ENCODE data around the gene GOLGA6A. TPM values are rescaled to one million over a fixed set of nuclear protein-coding genes. Genes with fewer than 3 reads are reported as not detected.
"Not testable (repeated sequence)": the region's sequence is repeated elsewhere in the genome, so short reads cannot be mapped to it uniquely, and the experiment has no call there.

The GOLGA6A gene
- total and polyA plus RNA-seq, 2 of the 8 experiments (the other 6 are each of a cell fraction or from before 2014, with no cell fraction given) = 0.80 to 1.0 TPM

DNA sequence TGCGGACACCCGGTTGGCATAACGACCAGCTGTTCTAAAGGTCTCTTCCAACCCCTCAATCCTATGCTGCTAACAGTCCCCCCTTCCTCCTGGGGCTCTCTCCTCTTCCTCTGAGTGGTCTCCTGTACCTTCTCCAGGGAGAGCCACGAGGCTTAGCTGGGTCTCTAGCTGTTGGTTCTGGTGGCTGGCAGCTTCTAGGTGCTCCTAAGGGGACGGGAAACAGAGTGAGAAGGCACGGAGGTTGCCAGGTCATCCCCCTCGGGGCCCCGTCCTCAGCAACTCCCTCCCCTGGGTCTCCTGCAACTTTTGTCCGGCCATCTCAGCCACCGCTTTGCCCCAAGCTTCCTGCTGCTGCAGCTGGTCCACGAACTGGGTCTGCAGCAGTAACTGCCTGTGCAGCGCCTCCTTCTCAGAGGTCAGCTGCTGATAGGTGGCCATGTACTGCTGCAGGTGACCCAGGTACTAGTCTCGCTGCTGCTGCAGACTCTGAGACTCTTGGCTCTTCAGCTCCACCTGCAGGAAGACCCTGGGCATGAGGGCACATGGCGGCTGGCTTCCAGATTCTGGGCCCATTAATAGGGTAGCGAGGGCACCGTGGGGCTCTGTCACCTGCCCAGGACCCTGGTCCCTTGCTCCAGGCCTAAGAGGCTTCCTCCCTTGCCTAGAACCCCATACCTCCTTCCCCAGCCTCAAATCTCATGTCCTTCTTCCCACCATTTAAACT, 9.6 kb downstream of the GOLGA6A start:
- H3K23ac ChIP-seq (ENCODE audit: insufficient read length); H2BK120ac ChIP-seq (replicated peaks; ENCODE audit: low read depth, low read length); H3K4me2 ChIP-seq (ENCODE audit: insufficient read depth in 1 of 2, low read depth in 2 of 2, low read length in 2 of 2); H4K8ac ChIP-seq (ENCODE audit: extremely low read depth, insufficient read depth, low read length); CTCF ChIA-PET (ENCODE audit: partially characterized antibody); H2BK5ac ChIP-seq (ENCODE audit: low read depth, low read length); H3K23me2 ChIP-seq (ENCODE audit: low read depth, low read length); H4K20me1 ChIP-seq (replicated peaks in 1 of 2; ENCODE audit: control insufficient read depth in 1 of 2, insufficient read depth in 2 of 2, low read length in 2 of 2); H3K9me3 ChIP-seq (ENCODE audit: insufficient read depth in 2 of 2, low read depth in 1 of 2, low read length in 1 of 2); H2BK20ac ChIP-seq (ENCODE audit: low read length); H3K79me2 ChIP-seq (ENCODE audit: control insufficient read depth in 1 of 2, insufficient read depth in 2 of 2, low read length in 2 of 2); H4K5ac ChIP-seq (ENCODE audit: insufficient read length, low read depth, low read length); H4K91ac ChIP-seq (replicated peaks; ENCODE audit: insufficient read length, low read length); H2BK12ac ChIP-seq (ENCODE audit: low read depth, low read length); H3K14ac ChIP-seq (ENCODE audit: insufficient read length); H3K36me3 ChIP-seq (ENCODE audit: control insufficient read depth in 2 of 4, insufficient read depth in 4 of 4, low read length in 3 of 4); H3K4me1 ChIP-seq (replicated peaks in 1 of 4; ENCODE audit: control insufficient read depth in 3 of 4, insufficient read depth in 4 of 4, low read length in 3 of 4); H3K4ac ChIP-seq (replicated peaks; ENCODE audit: insufficient read length, low read depth, low read length); H2AFZ ChIP-seq (ENCODE audit: low read length); H2AK5ac ChIP-seq (ENCODE audit: low read depth, low read length); H3K79me1 ChIP-seq (ENCODE audit: low read depth, low read length); H3K9ac ChIP-seq (replicated peaks in 1 of 4; ENCODE audit: extremely low read depth in 1 of 4, low read depth in 3 of 4, low read length in 3 of 4); FAIRE-seq; POLR2A ChIA-PET (ENCODE audit: partially characterized antibody); H3K27me3 ChIP-seq (replicated peaks in 1 of 4; ENCODE audit: control insufficient read depth in 3 of 4, extremely low read depth in 1 of 4, insufficient read depth in 3 of 4, low read length in 3 of 4); H2BK15ac ChIP-seq (ENCODE audit: low read length); H3K4me3 ChIP-seq (ENCODE audit: extremely low read depth in 1 of 4, insufficient read depth in 2 of 4, low read depth in 3 of 4, low read length in 4 of 4); H3K56ac ChIP-seq (replicated peaks; ENCODE audit: insufficient read length, low read depth, low read length); H3K18ac ChIP-seq (ENCODE audit: extremely low read depth, low read length); H3K27ac ChIP-seq (ENCODE audit: low read depth, low read length): not testable (repeated sequence)
- TF ChIP-seq RAD21 (IDR thresholded peaks at IDR 0.05 in 1 of 2, conservative IDR thresholded peaks at IDR 0.05 in 1 of 2; ENCODE audit: low read depth in 2 of 2, low read length in 2 of 2) = 0 out of 4 replicates have a peak, but pooled peaks of 1 of the 2 experiments have one; percentile 13
- TF ChIP-seq, protein P1, sequence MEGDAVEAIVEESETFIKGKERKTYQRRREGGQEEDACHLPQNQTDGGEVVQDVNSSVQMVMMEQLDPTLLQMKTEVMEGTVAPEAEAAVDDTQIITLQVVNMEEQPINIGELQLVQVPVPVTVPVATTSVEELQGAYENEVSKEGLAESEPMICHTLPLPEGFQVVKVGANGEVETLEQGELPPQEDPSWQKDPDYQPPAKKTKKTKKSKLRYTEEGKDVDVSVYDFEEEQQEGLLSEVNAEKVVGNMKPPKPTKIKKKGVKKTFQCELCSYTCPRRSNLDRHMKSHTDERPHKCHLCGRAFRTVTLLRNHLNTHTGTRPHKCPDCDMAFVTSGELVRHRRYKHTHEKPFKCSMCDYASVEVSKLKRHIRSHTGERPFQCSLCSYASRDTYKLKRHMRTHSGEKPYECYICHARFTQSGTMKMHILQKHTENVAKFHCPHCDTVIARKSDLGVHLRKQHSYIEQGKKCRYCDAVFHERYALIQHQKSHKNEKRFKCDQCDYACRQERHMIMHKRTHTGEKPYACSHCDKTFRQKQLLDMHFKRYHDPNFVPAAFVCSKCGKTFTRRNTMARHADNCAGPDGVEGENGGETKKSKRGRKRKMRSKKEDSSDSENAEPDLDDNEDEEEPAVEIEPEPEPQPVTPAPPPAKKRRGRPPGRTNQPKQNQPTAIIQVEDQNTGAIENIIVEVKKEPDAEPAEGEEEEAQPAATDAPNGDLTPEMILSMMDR (IDR thresholded peaks at IDR 0.05; ENCODE audit: control extremely low read depth in 1 of 3, insufficient read depth in 1 of 3, low read depth in 1 of 3, low read length in 3 of 3) = peak in 2 of 3 experiments; percentile 21 to 25; a peak in 2 of 4 replicates
- TF ChIP-seq, protein P2, sequence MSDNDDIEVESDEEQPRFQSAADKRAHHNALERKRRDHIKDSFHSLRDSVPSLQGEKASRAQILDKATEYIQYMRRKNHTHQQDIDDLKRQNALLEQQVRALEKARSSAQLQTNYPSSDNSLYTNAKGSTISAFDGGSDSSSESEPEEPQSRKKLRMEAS (IDR thresholded peaks at IDR 0.05) = peak; percentile 47
- WGBS, 2 experiments (ENCODE audit: extremely low coverage in 1 of 2, insufficient coverage in 1 of 2, insufficient read length in 1 of 2, insufficient replicate concordance in 2 of 2, low coverage in 1 of 2, low lambda C conversion rate in 2 of 2, missing lambda C conversion rate in 1 of 2) = 60% methylated on average over 8 of the region's 16 CpGs; no CpG with 5 or more reads in 1 of the 2 experiments
- peak in 1 of 2 experiments; percentile 91 for DNase-seq (ENCODE audit: low read depth in 1 of 2, low spot score in 2 of 2)

Data from H1 (cell line).